B cell (primary cell): ENCODE data around the gene ITGA3.

Source experiments
- EZH2 ChIP-seq: IDR thresholded peaks from 2 replicates; pipeline ENCODE4 v1.6.1; 2012; ENCODE audit warnings: borderline replicate concordance, low read depth, mild to moderate bottlenecking, moderate library complexity, low read length; ENCODE audit not compliant: insufficient read depth, poor library complexity, severe bottlenecking
- TF ChIP-seq, protein P1 (sequence below): fragments of 200-600 bp; IDR thresholded peaks from one replicate; pipeline ENCODE4 v1.8.0; 2022; ENCODE audit warnings: antibody characterized with exemption, mild to moderate bottlenecking

DNA sequence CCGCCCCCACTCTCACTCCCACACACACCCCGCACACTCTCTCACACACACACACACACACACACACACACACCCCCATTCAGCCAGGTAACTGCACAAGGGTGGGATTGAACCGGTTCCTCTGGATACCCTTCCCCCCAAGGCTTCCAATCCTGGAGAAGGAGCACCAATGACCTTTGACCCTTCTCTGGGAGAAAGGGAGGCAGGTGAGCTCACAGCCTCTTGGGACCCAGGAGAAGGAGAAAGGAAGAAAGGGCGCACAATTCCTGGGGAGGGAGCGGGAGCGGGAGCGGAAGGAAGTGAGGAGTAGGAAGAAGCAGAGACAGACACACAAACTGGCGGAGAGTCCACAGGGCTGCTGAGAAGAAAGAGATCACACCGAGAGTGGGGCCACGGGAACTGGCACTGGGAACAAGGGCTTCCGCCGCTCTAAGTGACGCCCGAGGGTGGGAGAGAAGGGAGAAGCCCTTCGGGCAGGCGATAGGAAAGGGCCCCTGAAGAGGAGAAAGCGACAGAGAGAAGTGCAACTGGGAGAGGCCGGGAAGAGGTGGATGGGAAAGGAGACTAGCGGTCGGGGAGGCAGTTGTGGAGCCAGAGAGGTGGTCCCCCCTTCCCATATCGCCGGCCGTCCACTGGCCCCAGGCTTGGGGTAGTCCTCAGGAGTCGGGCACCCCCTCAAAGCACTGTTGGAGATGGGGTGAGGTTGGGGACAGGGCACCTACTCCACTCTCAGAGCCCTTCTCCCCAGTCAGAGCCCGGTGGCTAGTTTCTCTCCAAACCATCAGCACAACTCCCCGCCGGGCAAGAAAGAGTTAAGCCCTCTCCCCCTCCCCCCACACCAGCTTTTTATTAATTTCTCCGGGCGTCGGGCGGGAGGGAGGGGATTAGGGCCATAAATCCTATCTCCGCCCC lies 72.8 kb downstream of the ITGA3 start:
- no peak for TF ChIP-seq EZH2
- TF ChIP-seq, protein P1, sequence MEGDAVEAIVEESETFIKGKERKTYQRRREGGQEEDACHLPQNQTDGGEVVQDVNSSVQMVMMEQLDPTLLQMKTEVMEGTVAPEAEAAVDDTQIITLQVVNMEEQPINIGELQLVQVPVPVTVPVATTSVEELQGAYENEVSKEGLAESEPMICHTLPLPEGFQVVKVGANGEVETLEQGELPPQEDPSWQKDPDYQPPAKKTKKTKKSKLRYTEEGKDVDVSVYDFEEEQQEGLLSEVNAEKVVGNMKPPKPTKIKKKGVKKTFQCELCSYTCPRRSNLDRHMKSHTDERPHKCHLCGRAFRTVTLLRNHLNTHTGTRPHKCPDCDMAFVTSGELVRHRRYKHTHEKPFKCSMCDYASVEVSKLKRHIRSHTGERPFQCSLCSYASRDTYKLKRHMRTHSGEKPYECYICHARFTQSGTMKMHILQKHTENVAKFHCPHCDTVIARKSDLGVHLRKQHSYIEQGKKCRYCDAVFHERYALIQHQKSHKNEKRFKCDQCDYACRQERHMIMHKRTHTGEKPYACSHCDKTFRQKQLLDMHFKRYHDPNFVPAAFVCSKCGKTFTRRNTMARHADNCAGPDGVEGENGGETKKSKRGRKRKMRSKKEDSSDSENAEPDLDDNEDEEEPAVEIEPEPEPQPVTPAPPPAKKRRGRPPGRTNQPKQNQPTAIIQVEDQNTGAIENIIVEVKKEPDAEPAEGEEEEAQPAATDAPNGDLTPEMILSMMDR = no peak
